Stomach (tissue), 9 donors: ENCODE results near the gene GBX1. TPM values are rescaled to one million over a fixed set of nuclear protein-coding genes. Genes with fewer than 3 reads are reported as not detected.
A peak's percentile ranks its signal among the peaks of the same experiment; 100 is the strongest.

ENCODE experiments used
- DNase-seq, 2 donors: peaks; one replicate each; pipeline versions ENCODE4 v3.0.0 to v3.0.0-alpha.2; 2013 to 2019
- H3K27ac ChIP-seq, 5 donors: fragments of 200-600 bp in 4 of 5; sonication (generic) in 4 of 5; one replicate each; pipeline ENCODE4 v1.5.1; 2013 to 2019; ENCODE audit warnings: mild to moderate bottlenecking in 1 of 5, moderate library complexity in 1 of 5
- H3K27me3 ChIP-seq, 3 donors: fragments of 200-600 bp; sonication (generic); one replicate each; pipeline ENCODE4 v1.5.1; 2017 to 2019; ENCODE audit warnings: mixed run types in 1 of 3
- H3K36me3 ChIP-seq, 4 donors: fragments of 200-600 bp; sonication (generic); 1 replicate in 3 of 4; 2 replicates in 1 of 4; pipeline ENCODE4 v1.5.1; 2016 to 2019
- H3K4me1 ChIP-seq, 4 donors: fragments of 200-600 bp; sonication (generic); one replicate each; pipeline ENCODE4 v1.5.1; 2016 to 2019
- H3K4me3 ChIP-seq, 4 donors: fragments of 200-600 bp; sonication (generic) in 3 of 4; one replicate each; pipeline ENCODE4 v1.5.1; 2016 to 2019; ENCODE audit warnings: mild to moderate bottlenecking in 1 of 4
- H3K9me3 ChIP-seq, 4 donors: fragments of 200-600 bp; sonication (generic); one replicate each; pipeline ENCODE4 v1.5.1; 2016 to 2019
- EP300 ChIP-seq: sonication (generic); formaldehyde crosslinking; IDR thresholded peaks from one replicate; pipeline ENCODE4 v1.6.1; 2017; ENCODE audit warnings: antibody characterized with exemption
- POLR2A ChIP-seq, 4 donors: fragments of 450-650 bp; IDR thresholded peaks; one replicate each; pipeline ENCODE4 v1.6.1; 2016; ENCODE audit warnings: antibody characterized with exemption in 4 of 4, control low read depth in 2 of 4, mild to moderate bottlenecking in 1 of 4, moderate library complexity in 1 of 4
- POLR2AphosphoS5 ChIP-seq, 3 donors: sonication (generic); formaldehyde crosslinking; IDR thresholded peaks; one replicate each; pipeline ENCODE4 v1.6.1; 2016; ENCODE audit warnings: antibody characterized with exemption in 3 of 3
- WGBS, 5 donors: extraction: QIAGEN DNeasy Blood & Tissue Kit in 3 of 5; methylation state at CpG; one replicate each; pipeline versions ENCODE4 v1.1.5 to v1.1.7; 2013 to 2018; 5-methylcytosine and 5-hydroxymethylcytosine counted together
- intact Hi-C: fragments of 100-400 bp; cut with DNase I; formaldehyde crosslinking; loops from one replicate; pipeline ENCODE4 v1.15.1; 2023; ENCODE audit warnings: low total_unique reads
- polyA plus RNA-seq, 3 donors: library from polyadenylated mRNA; stranded (reverse); fragments of 200-250 nt; gene quantifications; one replicate each; pipeline ENCODE4 v1.2.3, GENCODE V29; 2013
- total RNA-seq, 5 donors: library from RNA; depleted of rRNA; stranded (reverse); fragments of >200 nt; gene quantifications; one replicate each; pipeline versions ENCODE4 v1.1.0 to v1.2.3, GENCODE V29; 2014 to 2016
- TF ChIP-seq, protein P1 (sequence below), 7 experiments: fragments of 450-650 bp in 4 of 7; fragments of 200-600 bp in 3 of 7; sonication (generic) in 3 of 7; IDR thresholded peaks; one replicate each; pipeline ENCODE4 v1.5.1; 2016 to 2019; ENCODE audit warnings: antibody characterized with exemption in 7 of 7, control low read depth in 2 of 7, mild to moderate bottlenecking in 1 of 7
- donor health status: healthy with polysubstance abuse.
- donor health status: Bipolar disorder and iron deficiency.
- donor health status: healthy.

The GBX1 gene
- total and polyA plus RNA-seq, 8 donors: not detected

DNA sequence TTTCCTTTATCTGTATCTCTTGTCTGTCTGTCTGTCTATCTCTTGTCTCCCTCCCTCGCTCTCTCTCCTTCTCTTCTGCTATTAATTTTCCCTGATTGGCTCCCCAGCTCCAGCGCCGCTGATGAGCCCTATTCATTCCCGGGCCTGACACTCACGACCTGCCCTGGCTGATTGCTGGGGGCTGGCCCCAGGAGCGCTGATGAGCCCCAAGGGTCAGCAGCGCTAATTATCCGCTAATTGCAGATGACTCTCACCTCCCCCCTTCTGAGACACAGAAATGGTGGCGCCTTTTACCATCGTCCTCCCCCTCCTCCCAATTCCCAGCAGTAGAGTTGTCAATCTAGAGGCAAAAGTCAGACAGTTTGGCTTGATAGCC lies 1.3 kb upstream of the GBX1 start:
- Histone ChIP-seq H3K36me3 (no peaks in the 10 kb centered on the region), H3K4me1 (peaks cover 18 to 28% (median 23%) of the 10 kb centered on the region in 4 donors), H3K27ac (no peak overlapping the region), H3K9me3 (no peaks in the 10 kb centered on the region), H3K27me3 (peaks cover 16 to 94% (median 63%) of the 10 kb centered on the region in 3 donors), H3K4me3 (no peak overlapping the region)
- intact Hi-C loops: loop anchor here (5.0 kb wide), 1 partner anchor 41 kb away; no protein-coding TSS in a partner anchor
- no peak for TF ChIP-seq POLR2A (IDR thresholded peaks at IDR 0.05)
- TF ChIP-seq EP300: no peak
- TF ChIP-seq POLR2AphosphoS5 (IDR thresholded peaks at IDR 0.05): no peak
- TF ChIP-seq, protein P1, sequence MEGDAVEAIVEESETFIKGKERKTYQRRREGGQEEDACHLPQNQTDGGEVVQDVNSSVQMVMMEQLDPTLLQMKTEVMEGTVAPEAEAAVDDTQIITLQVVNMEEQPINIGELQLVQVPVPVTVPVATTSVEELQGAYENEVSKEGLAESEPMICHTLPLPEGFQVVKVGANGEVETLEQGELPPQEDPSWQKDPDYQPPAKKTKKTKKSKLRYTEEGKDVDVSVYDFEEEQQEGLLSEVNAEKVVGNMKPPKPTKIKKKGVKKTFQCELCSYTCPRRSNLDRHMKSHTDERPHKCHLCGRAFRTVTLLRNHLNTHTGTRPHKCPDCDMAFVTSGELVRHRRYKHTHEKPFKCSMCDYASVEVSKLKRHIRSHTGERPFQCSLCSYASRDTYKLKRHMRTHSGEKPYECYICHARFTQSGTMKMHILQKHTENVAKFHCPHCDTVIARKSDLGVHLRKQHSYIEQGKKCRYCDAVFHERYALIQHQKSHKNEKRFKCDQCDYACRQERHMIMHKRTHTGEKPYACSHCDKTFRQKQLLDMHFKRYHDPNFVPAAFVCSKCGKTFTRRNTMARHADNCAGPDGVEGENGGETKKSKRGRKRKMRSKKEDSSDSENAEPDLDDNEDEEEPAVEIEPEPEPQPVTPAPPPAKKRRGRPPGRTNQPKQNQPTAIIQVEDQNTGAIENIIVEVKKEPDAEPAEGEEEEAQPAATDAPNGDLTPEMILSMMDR (IDR thresholded peaks at IDR 0.05): no peak
- 39 to 52% (median 44%) methylated on average over 10 of the region's 10 CpGs for WGBS, 5 donors
- DNase-seq: peak in 1 of 2 donors; percentile 13

DNA sequence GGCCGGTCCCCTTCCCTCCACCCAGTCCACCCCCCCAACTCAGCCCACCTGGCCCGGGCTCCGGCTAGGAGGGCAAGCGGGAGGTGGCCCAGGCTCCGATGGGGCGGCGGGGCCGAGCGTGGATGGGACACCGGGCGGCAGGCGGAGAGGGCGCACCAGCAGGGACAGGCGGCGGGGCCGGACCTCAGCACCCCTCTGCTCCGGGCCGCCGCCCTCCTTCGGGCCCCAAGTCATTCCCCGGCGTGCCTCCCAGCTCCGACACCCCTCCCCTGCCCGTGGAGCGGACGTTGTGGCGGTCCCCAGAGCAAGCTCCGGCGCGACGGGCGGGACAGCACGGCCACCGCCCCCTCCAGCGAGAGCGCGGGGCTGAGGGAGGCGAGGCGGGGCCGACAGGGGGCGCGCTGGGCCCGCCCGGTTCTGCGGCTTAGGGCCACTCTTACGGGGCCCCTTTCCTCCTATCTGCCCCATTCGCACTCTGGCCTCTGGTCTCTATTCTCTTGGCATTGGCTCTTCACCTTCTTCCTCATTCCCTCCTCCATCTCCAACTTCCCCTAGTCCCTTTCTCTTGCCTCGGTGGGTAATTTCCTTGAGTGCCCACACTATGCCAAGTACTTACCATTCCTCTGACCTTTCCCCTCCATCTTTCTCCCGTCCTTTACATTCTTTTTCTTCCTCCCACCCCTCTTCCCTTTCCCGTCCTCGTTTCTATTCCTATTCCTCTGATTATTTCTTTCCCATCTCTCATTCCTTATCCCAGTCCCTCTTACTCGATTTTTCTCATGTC lies 701 bp upstream of the GBX1 start:
- TF ChIP-seq, protein P1 (IDR thresholded peaks at IDR 0.05): peak in 4 of 7 experiments; percentile 31 to 70 (median 55)
- TF ChIP-seq POLR2A (IDR thresholded peaks at IDR 0.05): no peak
- Histone ChIP-seq H3K4me3 (peak overlapping the region; percentile 46 to 66 (median 50)), H3K27ac (no peak overlapping the region), H3K27me3 (peaks cover 16 to 93% (median 57%) of the 10 kb centered on the region in 3 donors), H3K9me3 (no peaks in the 10 kb centered on the region), H3K36me3 (no peaks in the 10 kb centered on the region), H3K4me1 (peaks cover 18 to 28% (median 23%) of the 10 kb centered on the region in 4 donors)
- peak; percentile 42 to 76 for DNase-seq
- 2 to 4% (median 3%) methylated on average over 25 to 51 of the region's 52 CpGs for WGBS, 5 donors
- intact Hi-C loops: loop anchor here (5.0 kb wide), 1 partner anchor 41 kb away; no protein-coding TSS in a partner anchor

DNA sequence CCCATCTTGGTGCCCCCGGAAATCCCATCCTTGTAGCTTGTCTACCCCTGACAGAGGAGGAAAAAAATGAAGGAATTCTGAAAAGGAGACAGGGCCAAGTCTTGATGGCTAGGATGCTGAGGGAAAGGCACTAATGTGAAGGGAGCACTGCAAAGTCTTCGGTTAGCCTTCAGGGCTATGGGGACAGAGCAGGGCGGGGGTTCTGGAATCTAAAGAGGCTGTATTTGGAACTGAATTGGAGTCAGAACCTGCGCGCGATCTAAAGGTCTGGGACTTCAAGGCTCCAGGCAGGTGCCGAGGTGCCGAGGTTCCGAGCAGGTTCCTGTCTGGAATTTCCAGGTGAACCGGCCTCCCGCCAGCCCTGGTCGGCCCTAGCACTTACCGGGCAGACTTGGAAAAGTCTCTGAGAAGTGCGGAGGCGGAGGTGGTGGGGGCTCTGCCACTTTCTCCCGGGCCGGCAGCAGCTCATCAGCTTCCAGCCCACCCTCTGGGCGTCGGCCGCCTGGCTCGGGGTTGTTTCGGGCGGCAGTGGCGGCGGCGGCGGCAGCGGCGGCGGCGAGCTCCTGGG lies 781 bp downstream of the GBX1 start:
- Histone ChIP-seq H3K36me3 (no peaks in the 10 kb centered on the region), H3K9me3 (no peaks in the 10 kb centered on the region), H3K27ac (no peak overlapping the region), H3K4me1 (peaks cover 18 to 21% (median 20%) of the 10 kb centered on the region in 4 donors), H3K4me3 (peak overlapping the region; percentile 46 to 66 (median 50)), H3K27me3 (peaks cover 16 to 92% (median 55%) of the 10 kb centered on the region in 3 donors)
- no peak for DNase-seq
- intact Hi-C loops: loop anchor here (5.0 kb wide), 1 partner anchor 39 kb away; no protein-coding TSS in a partner anchor
- 11 to 24% (median 13%) methylated on average over 15 to 31 of the region's 31 CpGs for WGBS, 5 donors
- TF ChIP-seq POLR2A (IDR thresholded peaks at IDR 0.05) (no peak), EP300 (no peak), POLR2AphosphoS5 (IDR thresholded peaks at IDR 0.05) (no peak)
- TF ChIP-seq, protein P1 (IDR thresholded peaks at IDR 0.05): no peak

DNA sequence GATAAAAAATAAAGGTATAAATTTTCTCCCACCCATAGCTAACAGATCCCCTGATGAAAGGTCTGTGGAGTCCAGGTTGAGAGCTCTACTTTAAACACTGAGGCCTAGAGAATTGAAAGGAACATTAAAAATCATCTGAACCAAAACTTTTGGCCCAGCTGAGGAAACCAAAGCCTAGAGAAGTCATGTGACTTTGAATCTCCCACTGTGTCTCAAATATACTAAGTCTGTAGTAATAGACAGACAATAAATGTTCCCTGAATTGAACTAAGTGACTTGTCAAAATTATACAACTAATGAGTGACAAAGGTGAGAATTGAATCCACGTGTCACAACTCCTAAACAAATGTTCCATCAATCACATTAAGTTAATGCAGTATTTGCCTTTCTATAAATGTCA lies 5.7 kb downstream of the GBX1 start:
- Histone ChIP-seq H3K27ac (no peak overlapping the region), H3K4me1 (peaks cover 2 to 4% (median 3%) of the 10 kb centered on the region in 4 donors), H3K4me3 (no peak overlapping the region), H3K27me3 (peaks cover 11 to 69% (median 30%) of the 10 kb centered on the region in 3 donors), H3K36me3 (no peaks in the 10 kb centered on the region), H3K9me3 (no peaks in the 10 kb centered on the region)
- TF ChIP-seq, protein P1 (IDR thresholded peaks at IDR 0.05): no peak
- TF ChIP-seq POLR2A (IDR thresholded peaks at IDR 0.05) (no peak), POLR2AphosphoS5 (IDR thresholded peaks at IDR 0.05) (no peak), EP300 (no peak)
- no peak for DNase-seq
- WGBS, 5 donors: 60 to 75% (median 63%) methylated on average over 1 of the region's 1 CpG
- intact Hi-C loops: no loop called here
